H1 (cell line): ENCODE measurements around the gene CAPZB. TPM values are rescaled to one million over a fixed set of nuclear protein-coding genes. Genes with fewer than 3 reads are reported as not detected.

Experiments used
- CTCF ChIA-PET: fragments of 300-600 bp; sonication (Branson Sonifier 250); formaldehyde crosslinking; loops from one replicate; lab custom pipeline; 2021; ENCODE audit not compliant: partially characterized antibody; lab: Charles Lee
- POLR2A ChIA-PET: fragments of 300-600 bp; sonication (Branson Sonifier 250); formaldehyde crosslinking; loops from one replicate; lab custom pipeline; 2021; ENCODE audit warnings: inconsistent platforms; ENCODE audit not compliant: partially characterized antibody; lab: Charles Lee
- DNase-seq, 2 experiments: peaks; one replicate each; pipeline versions ENCODE4 v3.0.0 to v3.0.0-alpha.2; 2010 to 2022; ENCODE audit warnings: low spot score in 2 of 2, low read depth in 1 of 2, mixed read lengths in 1 of 2
- FAIRE-seq: peaks from 2 replicates; lab custom pipeline; 2011; peaks lifted over from hg19 to GRCh38; lab: Jason Lieb, UNC
- H2AFZ ChIP-seq: 2 replicates; pipeline ENCODE4 v1.8.1; 2012; ENCODE audit warnings: low read length, inconsistent platforms
- H2AK5ac ChIP-seq: 2 replicates; pipeline ENCODE4 v1.6.1; 2013; ENCODE audit warnings: low read depth, low read length
- H2BK120ac ChIP-seq: replicated peaks from 2 replicates; pipeline ENCODE3; 2013; ENCODE audit warnings: low read depth, low read length, inconsistent platforms
- H2BK12ac ChIP-seq: 2 replicates; pipeline ENCODE4 v1.6.1; 2013; ENCODE audit warnings: low read depth, low read length
- H2BK15ac ChIP-seq: 2 replicates; pipeline ENCODE4 v1.6.1; 2013; ENCODE audit warnings: low read length
- H2BK20ac ChIP-seq: 2 replicates; pipeline ENCODE4 v1.6.1; 2013; ENCODE audit warnings: low read length
- H2BK5ac ChIP-seq: 2 replicates; pipeline ENCODE4 v1.6.1; 2013; ENCODE audit warnings: low read depth, low read length
- H3K14ac ChIP-seq: 2 replicates; pipeline ENCODE4 v1.6.1; 2013; ENCODE audit warnings: inconsistent platforms; ENCODE audit not compliant: insufficient read length
- H3K18ac ChIP-seq: 2 replicates; pipeline ENCODE4 v1.6.1; 2013; ENCODE audit warnings: low read length; ENCODE audit errors: extremely low read depth
- H3K23ac ChIP-seq: 2 replicates; pipeline ENCODE4 v1.6.1; 2013; ENCODE audit warnings: inconsistent platforms; ENCODE audit not compliant: insufficient read length
- H3K23me2 ChIP-seq: 2 replicates; pipeline ENCODE4 v1.6.1; 2013; ENCODE audit warnings: low read depth, low read length
- H3K27ac ChIP-seq: 2 replicates; pipeline ENCODE4 v1.6.1; 2011; ENCODE audit warnings: low read depth, low read length, inconsistent platforms
- H3K27me3 ChIP-seq, 4 experiments: replicated peaks in 1 of 4; 1 replicate in 1 of 4; 2 replicates in 3 of 4; pipeline versions ENCODE4 v1.6.1 to v1.8.1; 2011 to 2013; ENCODE audit warnings: low read length in 3 of 4, mild to moderate bottlenecking in 3 of 4, inconsistent platforms in 2 of 4, mixed read lengths in 2 of 4, moderate library complexity in 1 of 4; ENCODE audit not compliant: control insufficient read depth in 3 of 4, insufficient read depth in 3 of 4; ENCODE audit errors: extremely low read depth in 1 of 4
- H3K36me3 ChIP-seq, 4 experiments: 2 replicates each; pipeline versions ENCODE4 v1.6.1 to v1.8.1; 2011 to 2013; ENCODE audit warnings: mild to moderate bottlenecking in 4 of 4, low read length in 3 of 4, moderate library complexity in 2 of 4, control low read depth in 1 of 4, inconsistent platforms in 1 of 4; ENCODE audit not compliant: insufficient read depth in 4 of 4, control insufficient read depth in 2 of 4
- H3K4ac ChIP-seq: replicated peaks from 2 replicates; pipeline ENCODE3; 2013; ENCODE audit warnings: low read length, low read depth, mixed read lengths, inconsistent platforms; ENCODE audit not compliant: insufficient read length
- H3K4me1 ChIP-seq, 4 experiments: replicated peaks in 1 of 4; 1 replicate in 1 of 4; 2 replicates in 3 of 4; pipeline versions ENCODE4 v1.6.1 to v1.8.1; 2011 to 2013; ENCODE audit warnings: low read length in 3 of 4, inconsistent platforms in 2 of 4, mixed read lengths in 1 of 4; ENCODE audit not compliant: insufficient read depth in 4 of 4, control insufficient read depth in 3 of 4
- H3K4me2 ChIP-seq, 2 experiments: 2 replicates each; pipeline versions ENCODE4 v1.6.1 to v1.8.1; 2011 to 2013; ENCODE audit warnings: low read depth in 2 of 2, low read length in 2 of 2, control low read depth in 1 of 2, inconsistent platforms in 1 of 2, mild to moderate bottlenecking in 1 of 2; ENCODE audit not compliant: insufficient read depth in 1 of 2
- H3K4me3 ChIP-seq, 4 experiments: fragments of 200-600, 300-600 bp in 1 of 4; sonication (generic), shearing (Covaris generic), sonication (Bioruptor Twin) in 1 of 4; 2 replicates each; pipeline versions ENCODE4 v1.5.1 to v1.8.1; 2011 to 2016; ENCODE audit warnings: low read length in 4 of 4, low read depth in 3 of 4, control low read depth in 2 of 4, inconsistent platforms in 2 of 4, mild to moderate bottlenecking in 2 of 4, mixed read lengths in 1 of 4, moderate library complexity in 1 of 4; ENCODE audit not compliant: insufficient read depth in 2 of 4; ENCODE audit errors: extremely low read depth in 1 of 4
- H3K56ac ChIP-seq: replicated peaks from 2 replicates; pipeline ENCODE3; 2013; ENCODE audit warnings: low read depth, mild to moderate bottlenecking, mixed read lengths, low read length, inconsistent platforms; ENCODE audit not compliant: insufficient read length
- H3K79me1 ChIP-seq: 2 replicates; pipeline ENCODE4 v1.6.1; 2013; ENCODE audit warnings: low read depth, low read length, control low read depth
- H3K79me2 ChIP-seq, 2 experiments: 2 replicates each; pipeline versions ENCODE4 v1.6.1 to v1.8.1; 2012 to 2013; ENCODE audit warnings: low read length in 2 of 2, mild to moderate bottlenecking in 2 of 2, inconsistent platforms in 1 of 2; ENCODE audit not compliant: insufficient read depth in 2 of 2, control insufficient read depth in 1 of 2
- H3K9ac ChIP-seq, 4 experiments: replicated peaks in 1 of 4; 1 replicate in 1 of 4; 2 replicates in 3 of 4; pipeline versions ENCODE4 v1.6.1 to v1.8.1; 2011 to 2013; ENCODE audit warnings: low read depth in 3 of 4, low read length in 3 of 4, control low read depth in 2 of 4, mild to moderate bottlenecking in 2 of 4, moderate library complexity in 2 of 4, inconsistent platforms in 1 of 4; ENCODE audit errors: extremely low read depth in 1 of 4
- H3K9me3 ChIP-seq, 2 experiments: 2 replicates each; pipeline versions ENCODE4 v1.6.1 to v1.8.1; 2012 to 2013; ENCODE audit warnings: mild to moderate bottlenecking in 2 of 2, moderate library complexity in 2 of 2, control low read depth in 1 of 2, inconsistent platforms in 1 of 2, low read depth in 1 of 2, low read length in 1 of 2, mixed read lengths in 1 of 2; ENCODE audit not compliant: insufficient read depth in 2 of 2
- H4K20me1 ChIP-seq, 2 experiments: replicated peaks in 1 of 2; 2 replicates each; pipeline versions ENCODE3 to v1.8.1; 2011 to 2013; ENCODE audit warnings: inconsistent platforms in 2 of 2, low read length in 2 of 2, mild to moderate bottlenecking in 1 of 2; ENCODE audit not compliant: insufficient read depth in 2 of 2, control insufficient read depth in 1 of 2
- H4K5ac ChIP-seq: 2 replicates; pipeline ENCODE4 v1.6.1; 2013; ENCODE audit warnings: low read length, low read depth, mixed read lengths, inconsistent platforms; ENCODE audit not compliant: insufficient read length
- H4K8ac ChIP-seq: 2 replicates; pipeline ENCODE4 v1.8.0; 2013; ENCODE audit warnings: mild to moderate bottlenecking, moderate library complexity, low read length, inconsistent platforms; ENCODE audit not compliant: insufficient read depth; ENCODE audit errors: extremely low read depth
- H4K91ac ChIP-seq: replicated peaks from 2 replicates; pipeline ENCODE3; 2013; ENCODE audit warnings: low read length, mixed read lengths, inconsistent platforms; ENCODE audit not compliant: insufficient read length
- RAD21 ChIP-seq, 2 experiments: IDR thresholded peaks in 1 of 2; conservative IDR thresholded peaks in 1 of 2; 2 replicates each; pipeline ENCODE4 v1.6.1; 2011; ENCODE audit warnings: low read depth in 2 of 2, low read length in 2 of 2, improper control_type of control experiment in 1 of 2, inconsistent platforms in 1 of 2, mild to moderate bottlenecking in 1 of 2, moderate library complexity in 1 of 2
- RFX5 ChIP-seq: IDR thresholded peaks from 2 replicates; pipeline ENCODE4 v1.6.1; 2011; ENCODE audit warnings: low read depth, low read length, improper control_type of control experiment, borderline replicate concordance
- WGBS, 2 experiments: shearing (Covaris generic) in 1 of 2; methylation state at CpG; one replicate each; pipeline versions ENCODE4 v1.1.6 to v1.1.7; 2013 to 2015; ENCODE audit warnings: low lambda C conversion rate in 2 of 2, mixed read lengths in 2 of 2, inconsistent platforms in 1 of 2, low coverage in 1 of 2, missing lambda C conversion rate in 1 of 2; ENCODE audit not compliant: insufficient replicate concordance in 2 of 2, insufficient coverage in 1 of 2, insufficient read length in 1 of 2; ENCODE audit errors: extremely low coverage in 1 of 2, missing lambda C conversion rate in 1 of 2; 5-methylcytosine and 5-hydroxymethylcytosine counted together
- polyA plus RNA-seq, 7 experiments: library from polyadenylated mRNA; depleted of rRNA in 3 of 7; stranded (reverse) in 5 of 7; unstranded in 2 of 7; fragments of >200 nt in 5 of 7; fragments of 200-250 nt in 2 of 7; gene quantifications; 1 replicate in 5 of 7; 2 replicates in 1 of 7; 4 replicates in 1 of 7; pipeline versions ENCODE4 v1.2.1 to v1.2.3, GENCODE V29; 2011 to 2013; ENCODE audit warnings: missing spikeins in 2 of 7, mixed read lengths in 2 of 7
- total RNA-seq: library from RNA; stranded (reverse); fragmentation: NEBNext Ultra II Directional; extraction: Animal tissue kit (Norgen Biotek cat#: 25700); gene quantifications from 2 replicates; pipeline ENCODE4 v1.2.1, GENCODE V29; 2021

The CAPZB gene
- total and polyA plus RNA-seq, 2 of the 8 experiments (the other 6 are each of a cell fraction or from before 2014, with no cell fraction given) = 162 to 371 TPM

DNA sequence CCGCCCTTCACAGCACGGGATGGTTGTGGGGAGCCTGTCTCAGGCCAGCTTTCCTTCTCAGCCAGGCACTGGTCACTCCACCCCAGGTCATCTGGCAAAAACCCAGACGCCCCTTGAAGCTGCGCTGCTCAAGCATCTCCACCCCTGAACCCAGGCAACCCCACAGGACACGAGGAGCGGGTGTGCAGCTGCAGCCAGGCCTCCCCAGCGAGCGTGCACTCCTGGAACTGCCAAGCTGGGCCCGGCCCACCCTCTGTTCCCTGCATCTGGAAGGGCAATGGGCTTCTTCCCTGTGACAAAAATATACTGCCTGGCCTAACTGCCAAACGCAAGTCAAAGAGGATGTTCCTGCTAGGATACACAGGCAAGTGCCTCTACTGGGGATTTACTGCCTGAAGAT is 133.5 kb downstream of the CAPZB start:
- Histone ChIP-seq H3K79me1 (no peaks in the 10 kb centered on the region; the same call in none of the 2 replicates), H3K4ac (no peak overlapping the region), H4K8ac (no peak overlapping the region), H3K23ac (no peak overlapping the region), H3K23me2 (no peaks in the 10 kb centered on the region), H2BK20ac (no peak overlapping the region), H2AK5ac (no peak overlapping the region), H3K4me2 (no peak overlapping the region), H3K4me3 (no peak overlapping the region), H2BK120ac (no peak overlapping the region), H3K4me1 (peaks cover 8 to 24% (median 17%) of the 10 kb centered on the region in 4 experiments), H2AFZ (no peak overlapping the region), H2BK5ac (no peak overlapping the region), H4K5ac (no peak overlapping the region), H2BK15ac (no peak overlapping the region), H3K18ac (no peak overlapping the region; the same call in 1 of the 2 replicates), H3K79me2 (no peaks in the 10 kb centered on the region), H4K20me1 (peaks cover 4 to 11% of the 10 kb centered on the region in 2 experiments), H3K36me3 (peaks cover 3 to 31% (median 18%) of the 10 kb centered on the region in 4 experiments; a peak in 6 of 8 replicates), H3K9ac (no peak overlapping the region), H3K9me3 (no peaks in the 10 kb centered on the region), H3K27me3 (no peaks in the 10 kb centered on the region), H3K14ac (no peak overlapping the region), H4K91ac (no peak overlapping the region), H2BK12ac (no peak overlapping the region), H3K27ac (no peak overlapping the region), H3K56ac (no peak overlapping the region)
- 91% methylated on average over 10 of the region's 10 CpGs; no CpG with 5 or more reads in 1 of the 2 experiments for WGBS, 2 experiments
- FAIRE-seq = no peak
- ChIA-PET CTCF (interaction anchor here (0.5 to 5.3 kb wide), 6 partner anchors 9 to 233 kb away, joined by 3 to 72 read pairs (median 4); no protein-coding TSS in a partner anchor), POLR2A (interaction anchor here (1.1 to 1.2 kb wide), 2 partner anchors 21 to 130 kb away, joined by 3 to 4 read pairs; no protein-coding TSS in a partner anchor)
- no peak for DNase-seq
- TF ChIP-seq RAD21 (IDR thresholded peaks at IDR 0.05 in 1 of 2, conservative IDR thresholded peaks at IDR 0.05 in 1 of 2; ENCODE audit: low read depth in 2 of 2, low read length in 2 of 2) (no peak), RFX5 (no peak)
